ENCODE results near the gene FLACC1. TPM values are rescaled to one million over a fixed set of nuclear protein-coding genes. Genes with fewer than 3 reads are reported as not detected.

Gene FLACC1
- total RNA-seq, 6 experiments from 2014 or later, result 0.74 to 2.0 (median 0.91) TPM

DNA sequence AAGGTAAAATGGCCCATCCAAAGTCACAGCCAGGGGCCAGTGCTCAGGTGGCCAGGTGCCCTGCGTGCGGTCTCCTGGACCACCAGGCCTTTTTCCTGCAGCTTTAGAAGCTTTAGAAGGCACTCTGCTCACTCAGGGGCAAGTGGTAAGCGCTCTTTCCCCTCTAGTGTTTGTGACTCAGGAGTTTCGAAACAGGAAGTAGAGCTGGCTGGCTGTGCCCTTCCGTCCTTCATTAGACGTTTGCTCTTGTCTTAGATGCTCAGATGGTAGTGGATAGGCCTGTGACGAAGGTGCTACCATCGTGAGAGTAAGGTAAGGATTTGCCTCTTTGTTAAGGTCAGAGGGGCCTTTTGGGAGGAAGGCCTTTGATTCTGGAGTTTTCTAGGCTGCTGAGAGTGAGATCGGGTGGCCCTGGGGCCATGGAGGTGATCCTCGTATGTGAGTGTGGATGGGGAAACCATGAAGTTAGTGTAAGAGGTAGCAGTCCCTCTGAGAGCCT is 96.8 kb downstream of the FLACC1 start, which contains the start of gene CASP8:
Gene CASP8 (plus strand): TSS at position 235 of the 499 bp plus-strand sequence. CDS start 5,951 bp downstream, outside the sequence.
- H3K36me3 ChIP-seq, result no peaks in the 10 kb centered on the region
- DNase-seq, result peak in 1 of 3 donors; percentile 29
- H3K27ac ChIP-seq, result peak within 1 kb of the TSS; percentile 1 to 86 (median 65)
- intact Hi-C loops (cut with DNase I), result no loop called here
- peaks cover 0 to 5% (median 0%) of the 10 kb centered on the region in 4 donors for H3K4me1 ChIP-seq
- peak; percentile 44 for TF ChIP-seq POLR2A (IDR thresholded peaks at IDR 0.05)
- TF ChIP-seq, protein P1, sequence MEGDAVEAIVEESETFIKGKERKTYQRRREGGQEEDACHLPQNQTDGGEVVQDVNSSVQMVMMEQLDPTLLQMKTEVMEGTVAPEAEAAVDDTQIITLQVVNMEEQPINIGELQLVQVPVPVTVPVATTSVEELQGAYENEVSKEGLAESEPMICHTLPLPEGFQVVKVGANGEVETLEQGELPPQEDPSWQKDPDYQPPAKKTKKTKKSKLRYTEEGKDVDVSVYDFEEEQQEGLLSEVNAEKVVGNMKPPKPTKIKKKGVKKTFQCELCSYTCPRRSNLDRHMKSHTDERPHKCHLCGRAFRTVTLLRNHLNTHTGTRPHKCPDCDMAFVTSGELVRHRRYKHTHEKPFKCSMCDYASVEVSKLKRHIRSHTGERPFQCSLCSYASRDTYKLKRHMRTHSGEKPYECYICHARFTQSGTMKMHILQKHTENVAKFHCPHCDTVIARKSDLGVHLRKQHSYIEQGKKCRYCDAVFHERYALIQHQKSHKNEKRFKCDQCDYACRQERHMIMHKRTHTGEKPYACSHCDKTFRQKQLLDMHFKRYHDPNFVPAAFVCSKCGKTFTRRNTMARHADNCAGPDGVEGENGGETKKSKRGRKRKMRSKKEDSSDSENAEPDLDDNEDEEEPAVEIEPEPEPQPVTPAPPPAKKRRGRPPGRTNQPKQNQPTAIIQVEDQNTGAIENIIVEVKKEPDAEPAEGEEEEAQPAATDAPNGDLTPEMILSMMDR (IDR thresholded peaks at IDR 0.05), result no peak
- 61% methylated on average over 10 of the region's 10 CpGs for WGBS (ENCODE audit: insufficient coverage, low coverage, low lambda C conversion rate, missing lambda C conversion rate)
- H3K27me3 ChIP-seq, result no peaks in the 10 kb centered on the region
- no peaks in the 10 kb centered on the region for H3K9me3 ChIP-seq
- peak; percentile 49 to 63 (median 50) for ATAC-seq
- peak within 1 kb of the TSS in 1 of 3 donors; percentile 17 for H3K4me3 ChIP-seq

DNA sequence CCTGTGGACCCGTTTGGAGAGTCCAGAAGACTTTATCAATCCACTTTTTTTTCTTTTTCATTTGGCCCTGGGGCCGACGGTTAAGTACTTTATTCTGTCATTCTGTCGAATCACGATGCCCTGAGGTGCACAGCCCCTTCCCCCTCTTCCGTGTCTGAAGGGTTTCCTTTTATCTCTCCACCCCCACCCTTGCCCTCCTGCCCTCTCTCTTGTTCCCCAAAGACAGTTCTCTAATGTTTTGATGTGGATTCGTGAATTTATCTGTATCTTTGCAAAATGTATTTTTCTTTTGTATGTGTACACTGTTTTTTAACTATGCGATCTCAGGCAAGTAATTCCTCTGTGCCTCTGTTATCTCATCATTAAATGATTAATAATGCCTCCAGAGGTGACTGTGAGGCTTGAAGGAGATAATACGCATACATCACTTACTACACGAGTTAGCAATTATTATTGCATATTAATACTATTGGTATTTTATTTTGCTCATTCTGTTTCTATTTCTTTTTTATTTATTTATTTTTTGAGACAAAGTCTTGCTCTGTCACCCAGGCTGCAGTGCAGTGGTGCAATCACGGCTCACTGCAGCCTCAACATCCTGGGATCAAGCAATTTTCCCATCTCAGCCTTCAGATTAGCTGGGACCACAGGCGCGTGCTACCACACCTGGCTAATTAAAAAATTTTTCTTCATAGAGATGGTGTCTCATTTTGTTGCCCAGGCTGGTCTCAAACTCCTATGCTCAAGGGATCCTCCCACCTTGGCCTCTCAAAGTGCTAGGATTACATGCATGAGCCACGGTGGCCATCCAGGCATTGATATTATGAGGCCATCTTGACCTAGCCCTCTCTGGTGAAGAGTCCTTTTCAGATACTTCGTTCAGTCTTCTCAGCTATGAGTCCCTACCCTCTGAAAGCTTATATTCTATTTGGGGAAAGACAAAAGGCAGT is 98.2 kb downstream of the FLACC1 start:
- no peaks in the 10 kb centered on the region for H3K36me3 ChIP-seq
- 41% methylated on average over 15 of the region's 15 CpGs for WGBS (ENCODE audit: insufficient coverage, low coverage, low lambda C conversion rate, missing lambda C conversion rate)

GRCh38 chr2:201257956-201258665 is 99.0 kb downstream of the FLACC1 start:
- Histone ChIP-seq H3K36me3 (no peaks in the 10 kb centered on the region), H3K4me3 (peak overlapping the region; percentile 36 to 53 (median 47)), H3K4me1 (peaks cover 0 to 5% (median 0%) of the 10 kb centered on the region in 4 donors), H3K27me3 (no peaks in the 10 kb centered on the region), H3K9me3 (no peaks in the 10 kb centered on the region), H3K27ac (peak overlapping the region; percentile 65 to 86 (median 72))
- peak; percentile 43 for TF ChIP-seq POLR2A (IDR thresholded peaks at IDR 0.05)
- TF ChIP-seq, protein P1 (IDR thresholded peaks at IDR 0.05), result no peak
- DNase-seq (peak; percentile 63 to 74 (median 66)), ATAC-seq (peak; percentile 66 to 76 (median 70))
- intact Hi-C loops (cut with DNase I), result loop anchor here in 1 of 2 donors (10.0 kb wide), 1 partner anchor 107 kb away; no protein-coding TSS in a partner anchor
- WGBS (ENCODE audit: insufficient coverage, low coverage, low lambda C conversion rate, missing lambda C conversion rate), result 19% methylated on average over 8 of the region's 10 CpGs

More for the DNA sequence above, 98.2 kb downstream of the FLACC1 start:
- peak overlapping the region; percentile 36 to 53 (median 47) for H3K4me3 ChIP-seq
- no peak for TF ChIP-seq POLR2A (IDR thresholded peaks at IDR 0.05)
- TF ChIP-seq, protein P1 (IDR thresholded peaks at IDR 0.05), result peak in 1 of 4 donors; percentile 4
- DNase-seq (no peak), ATAC-seq (peak; percentile 20 to 41 (median 35))
- H3K4me1 ChIP-seq, result peaks cover 0 to 5% (median 0%) of the 10 kb centered on the region in 4 donors
- intact Hi-C loops (cut with DNase I), result loop anchor here in 1 of 2 donors (10.0 kb wide), 1 partner anchor 106 kb away; no protein-coding TSS in a partner anchor
- H3K9me3 ChIP-seq, result no peaks in the 10 kb centered on the region
- peak overlapping the region; percentile 65 to 86 (median 72) for H3K27ac ChIP-seq
- no peaks in the 10 kb centered on the region for H3K27me3 ChIP-seq

GRCh38 chr2:201257381-201257955 is 99.7 kb downstream of the FLACC1 start:
- no peaks in the 10 kb centered on the region for H3K27me3 ChIP-seq
- H3K36me3 ChIP-seq, result no peaks in the 10 kb centered on the region
- peak overlapping the region; percentile 65 to 86 (median 72) for H3K27ac ChIP-seq
- peak overlapping the region; percentile 36 to 53 (median 47) for H3K4me3 ChIP-seq
- DNase-seq, result peak in 1 of 3 donors; percentile 32
- ATAC-seq, result peak; percentile 39 to 65 (median 58)
- WGBS (ENCODE audit: insufficient coverage, low coverage, low lambda C conversion rate, missing lambda C conversion rate), result 51% methylated on average over 6 of the region's 12 CpGs
- intact Hi-C loops (cut with DNase I), result loop anchor here in 1 of 2 donors (10.0 kb wide), 1 partner anchor 107 kb away; no protein-coding TSS in a partner anchor
- TF ChIP-seq, protein P1 (IDR thresholded peaks at IDR 0.05), result no peak
- TF ChIP-seq POLR2A (IDR thresholded peaks at IDR 0.05), result no peak
- no peaks in the 10 kb centered on the region for H3K9me3 ChIP-seq
- H3K4me1 ChIP-seq, result peaks cover 0 to 5% (median 0%) of the 10 kb centered on the region in 4 donors

Measured in right lobe of liver (tissue), 6 donors.